Measurements from ENCODE around the gene APOBEC3A. TPM values are rescaled to one million over a fixed set of nuclear protein-coding genes. Genes with fewer than 3 reads are reported as not detected.

The APOBEC3A gene
- total and polyA plus RNA-seq, 2 of the 8 experiments (the other 6 are each of a cell fraction or from before 2014, with no cell fraction given) = not detected

GRCh38 chr22:38943882-38944281, 13.5 kb upstream of the APOBEC3A start:
- H3K56ac ChIP-seq (replicated peaks; ENCODE audit: insufficient read length, low read depth, low read length) = no peak overlapping the region
- WGBS, 2 experiments (ENCODE audit: extremely low coverage in 1 of 2, insufficient coverage in 1 of 2, insufficient read length in 1 of 2, insufficient replicate concordance in 2 of 2, low coverage in 1 of 2, low lambda C conversion rate in 2 of 2, missing lambda C conversion rate in 1 of 2) = 72% methylated on average over 3 of the region's 3 CpGs; no CpG with 5 or more reads in 1 of the 2 experiments
- H4K8ac ChIP-seq (ENCODE audit: extremely low read depth, insufficient read depth, low read length) = no peak overlapping the region
- peaks cover 0 to 5% (median 0%) of the 10 kb centered on the region in 4 experiments; a peak in 2 of 7 replicates for H3K27me3 ChIP-seq (replicated peaks in 1 of 4; ENCODE audit: control insufficient read depth in 3 of 4, extremely low read depth in 1 of 4, insufficient read depth in 3 of 4, low read length in 3 of 4)
- H3K23ac ChIP-seq (ENCODE audit: insufficient read length) = no peak overlapping the region
- H4K91ac ChIP-seq (replicated peaks; ENCODE audit: insufficient read length, low read length) = no peak overlapping the region
- H2AFZ ChIP-seq (ENCODE audit: low read length) = no peak overlapping the region
- H3K18ac ChIP-seq (ENCODE audit: extremely low read depth, low read length) = no peak overlapping the region
- peaks cover 0 to 3% (median 0%) of the 10 kb centered on the region in 4 experiments; a peak in 4 of 7 replicates for H3K4me1 ChIP-seq (replicated peaks in 1 of 4; ENCODE audit: control insufficient read depth in 3 of 4, insufficient read depth in 4 of 4, low read length in 3 of 4)
- no peak overlapping the region for H3K9ac ChIP-seq (replicated peaks in 1 of 4; ENCODE audit: extremely low read depth in 1 of 4, low read depth in 3 of 4, low read length in 3 of 4)
- no peak overlapping the region for H2BK5ac ChIP-seq (ENCODE audit: low read depth, low read length)
- H3K79me1 ChIP-seq (ENCODE audit: low read depth, low read length) = no peaks in the 10 kb centered on the region
- H3K27ac ChIP-seq (ENCODE audit: low read depth, low read length) = no peak overlapping the region
- H3K4me2 ChIP-seq (ENCODE audit: insufficient read depth in 1 of 2, low read depth in 2 of 2, low read length in 2 of 2) = no peak overlapping the region
- FAIRE-seq = no peak
- H3K79me2 ChIP-seq (ENCODE audit: control insufficient read depth in 1 of 2, insufficient read depth in 2 of 2, low read length in 2 of 2) = no peaks in the 10 kb centered on the region
- H4K20me1 ChIP-seq (replicated peaks in 1 of 2; ENCODE audit: control insufficient read depth in 1 of 2, insufficient read depth in 2 of 2, low read length in 2 of 2) = no peaks in the 10 kb centered on the region
- H2BK20ac ChIP-seq (ENCODE audit: low read length) = no peak overlapping the region
- no peak overlapping the region for H2BK120ac ChIP-seq (replicated peaks; ENCODE audit: low read depth, low read length)
- TF ChIP-seq CHD1 (IDR thresholded peaks at IDR 0.05; ENCODE audit: low read depth, low read length) (no peak), POU5F1 (IDR thresholded peaks at IDR 0.05; ENCODE audit: low read depth, low read length) (no peak)
- no peak for DNase-seq (ENCODE audit: low read depth in 1 of 2, low spot score in 2 of 2)
- H4K5ac ChIP-seq (ENCODE audit: insufficient read length, low read depth, low read length) = no peak overlapping the region
- POLR2A ChIA-PET (ENCODE audit: partially characterized antibody) = interaction anchor here (0.7 to 2.1 kb wide), 2 partner anchors 9 to 172 kb away, joined by 3 to 6 read pairs; no protein-coding TSS in a partner anchor
- no peak overlapping the region for H3K4ac ChIP-seq (replicated peaks; ENCODE audit: insufficient read length, low read depth, low read length)
- no peaks in the 10 kb centered on the region for H3K23me2 ChIP-seq (ENCODE audit: low read depth, low read length)
- H2AK5ac ChIP-seq (ENCODE audit: low read depth, low read length) = no peak overlapping the region
- H3K14ac ChIP-seq (ENCODE audit: insufficient read length) = no peak overlapping the region
- no peak overlapping the region for H2BK15ac ChIP-seq (ENCODE audit: low read length)
- H2BK12ac ChIP-seq (ENCODE audit: low read depth, low read length) = 0 out of 2 replicates have a peak overlapping the region, but pooled peaks have one; percentile 33
- CTCF ChIA-PET (ENCODE audit: partially characterized antibody) = interaction anchor here (0.9 to 1.9 kb wide), 3 partner anchors 17 to 180 kb away, joined by 3 to 13 read pairs (median 3); no protein-coding TSS in a partner anchor
- no peaks in the 10 kb centered on the region for H3K9me3 ChIP-seq (ENCODE audit: insufficient read depth in 2 of 2, low read depth in 1 of 2, low read length in 1 of 2)
- H3K4me3 ChIP-seq (ENCODE audit: extremely low read depth in 1 of 4, insufficient read depth in 2 of 4, low read depth in 3 of 4, low read length in 4 of 4) = no peak overlapping the region
- no peaks in the 10 kb centered on the region for H3K36me3 ChIP-seq (ENCODE audit: control insufficient read depth in 2 of 4, insufficient read depth in 4 of 4, low read length in 3 of 4)
